Panc1 (cell line): ENCODE measurements around the gene GNAT1. TPM values are rescaled to one million over a fixed set of nuclear protein-coding genes. Genes with fewer than 3 reads are reported as not detected.
A peak's percentile ranks its signal among the peaks of the same experiment; 100 is the strongest.

ENCODE experiments used
- ATAC-seq: fragments of 200-7000 bp; cut with Tn5 transposase; 2 replicates; pipeline ENCODE4 v1.9.1; 2020; ENCODE audit warnings: mild to moderate bottlenecking, moderate library complexity
- BruUV-seq: library from RNA; stranded (reverse); fragments of 400-500 nt; replicated peaks from 2 replicates; lab custom pipeline; 2021; lab: Mats Ljungman, UMichigan
- CTCF ChIA-PET: fragments of 300-600 bp; sonication (Branson Sonifier 250); formaldehyde crosslinking; loops from one replicate; lab custom pipeline; 2022; ENCODE audit warnings: antibody characterized with exemption; lab: Charles Lee
- POLR2A ChIA-PET: fragments of 300-600 bp; sonication (Branson Sonifier 250); formaldehyde crosslinking; loops from one replicate; lab custom pipeline; 2022; ENCODE audit warnings: antibody characterized with exemption; lab: Charles Lee
- DNase-seq: peaks from one replicate; pipeline ENCODE4 v3.0.0-alpha.2; 2010; ENCODE audit warnings: low read depth, low spot score
- H3K27ac ChIP-seq: 2 replicates; pipeline ENCODE4 v1.5.1; 2011; ENCODE audit warnings: mild to moderate bottlenecking, low read length, inconsistent platforms
- H3K27me3 ChIP-seq: fragments of 200-500 bp; sonication (Bioruptor generic); 2 replicates; pipeline ENCODE4 v1.6.0; 2014; ENCODE audit warnings: low read length, inconsistent platforms; ENCODE audit not compliant: control insufficient read depth, insufficient read depth
- H3K36me3 ChIP-seq: fragments of 200-500 bp; sonication (Bioruptor generic); 2 replicates; pipeline ENCODE4 v1.5.1; 2014; ENCODE audit warnings: inconsistent platforms, mild to moderate bottlenecking, low read length, moderate library complexity; ENCODE audit not compliant: control insufficient read depth, insufficient read depth
- H3K4me1 ChIP-seq: 2 replicates; pipeline ENCODE4 v1.5.1; 2011; ENCODE audit warnings: inconsistent platforms, mild to moderate bottlenecking, low read length, moderate library complexity; ENCODE audit not compliant: control insufficient read depth, insufficient read depth
- H3K4me3 ChIP-seq, 2 experiments: 2 replicates each; pipeline ENCODE4 v1.5.1; 2011 to 2012; ENCODE audit warnings: low read depth in 2 of 2, low read length in 2 of 2, mild to moderate bottlenecking in 2 of 2, inconsistent platforms in 1 of 2, moderate library complexity in 1 of 2
- H3K9me3 ChIP-seq: fragments of 200-500 bp; sonication (Bioruptor generic); 2 replicates; pipeline ENCODE4 v1.5.1; 2014; ENCODE audit warnings: low read depth, mild to moderate bottlenecking, inconsistent platforms, low read length, moderate library complexity; ENCODE audit not compliant: control insufficient read depth, insufficient read depth
- POLR2AphosphoS5 ChIP-seq: IDR thresholded peaks from 2 replicates; pipeline ENCODE4 v1.6.1; 2012; ENCODE audit warnings: mild to moderate bottlenecking, low read depth, low read length, moderate library complexity
- SIN3A ChIP-seq: IDR thresholded peaks from 2 replicates; pipeline ENCODE4 v1.6.1; 2012; ENCODE audit warnings: low read depth, mild to moderate bottlenecking, low read length, moderate library complexity, borderline replicate concordance; ENCODE audit not compliant: insufficient read depth
- TCF7L2 ChIP-seq: IDR thresholded peaks from 2 replicates; pipeline ENCODE4 v1.6.1; 2011; ENCODE audit warnings: mild to moderate bottlenecking, low read depth, low read length, inconsistent platforms
- in situ Hi-C: cut with HindIII; loops from 2 replicates; pipeline ENCODE4 v1.10.0; 2016; ENCODE audit warnings: low sequenced_read_pairs, low pct_unique_long_range_greater_than_20kb
- intact Hi-C: fragments of 100-400 bp; cut with micrococcal nuclease; formaldehyde crosslinking; loops from one replicate; pipeline ENCODE4 v1.10.0; 2022; ENCODE audit not compliant: unreplicated experiment
- total RNA-seq: library from RNA; stranded (reverse); gene quantifications from one replicate; pipeline ENCODE4 v1.2.1, GENCODE V29; 2021; ENCODE audit not compliant: unreplicated experiment
- TF ChIP-seq, protein P1 (sequence below), 2 experiments: IDR thresholded peaks; 2 replicates each; pipeline ENCODE4 v1.6.1; 2011 to 2012; ENCODE audit warnings: low read depth in 2 of 2, control low read depth in 1 of 2, low read length in 1 of 2, mild to moderate bottlenecking in 1 of 2, moderate library complexity in 1 of 2; ENCODE audit not compliant: insufficient read depth in 1 of 2
- TF ChIP-seq, protein P2 (sequence below): fragments of 450-650 bp; IDR thresholded peaks from 2 replicates; pipeline ENCODE4 v1.5.1; 2017; ENCODE audit warnings: mild to moderate bottlenecking

Gene GNAT1
- total RNA-seq, 1 experiment from 2014 or later: not detected

DNA sequence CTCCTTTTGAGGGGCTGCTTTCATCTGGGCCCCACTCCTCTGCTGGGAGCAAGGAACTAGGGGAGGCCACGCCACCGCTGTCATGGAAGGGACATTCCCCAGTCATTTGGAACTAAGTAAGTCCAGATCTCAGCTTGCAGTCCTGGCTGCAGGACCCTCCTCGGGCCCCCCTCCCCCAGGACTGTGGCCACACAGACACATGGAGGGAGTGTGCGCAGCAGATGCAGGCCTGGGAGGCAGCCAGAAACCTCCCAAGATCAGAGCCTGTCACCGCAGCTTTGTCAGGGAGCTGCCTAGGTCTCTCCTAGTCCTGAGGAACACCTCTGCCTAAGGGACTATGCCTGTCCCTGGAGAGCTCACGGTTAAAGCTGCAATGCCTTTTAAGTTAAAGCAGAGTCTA, 43.5 kb upstream of the GNAT1 start:
- in situ Hi-C loops (no loop called here), intact Hi-C loops (no loop called here)
- no peaks in the 10 kb centered on the region for H3K9me3 ChIP-seq
- CTCF ChIA-PET: no interaction called here
- H3K27ac ChIP-seq: no peak overlapping the region
- no peaks in the 10 kb centered on the region for H3K36me3 ChIP-seq
- no peak for DNase-seq
- POLR2A ChIA-PET: no interaction called here
- TF ChIP-seq POLR2AphosphoS5 (no peak), TCF7L2 (no peak)
- TF ChIP-seq, protein P1, sequence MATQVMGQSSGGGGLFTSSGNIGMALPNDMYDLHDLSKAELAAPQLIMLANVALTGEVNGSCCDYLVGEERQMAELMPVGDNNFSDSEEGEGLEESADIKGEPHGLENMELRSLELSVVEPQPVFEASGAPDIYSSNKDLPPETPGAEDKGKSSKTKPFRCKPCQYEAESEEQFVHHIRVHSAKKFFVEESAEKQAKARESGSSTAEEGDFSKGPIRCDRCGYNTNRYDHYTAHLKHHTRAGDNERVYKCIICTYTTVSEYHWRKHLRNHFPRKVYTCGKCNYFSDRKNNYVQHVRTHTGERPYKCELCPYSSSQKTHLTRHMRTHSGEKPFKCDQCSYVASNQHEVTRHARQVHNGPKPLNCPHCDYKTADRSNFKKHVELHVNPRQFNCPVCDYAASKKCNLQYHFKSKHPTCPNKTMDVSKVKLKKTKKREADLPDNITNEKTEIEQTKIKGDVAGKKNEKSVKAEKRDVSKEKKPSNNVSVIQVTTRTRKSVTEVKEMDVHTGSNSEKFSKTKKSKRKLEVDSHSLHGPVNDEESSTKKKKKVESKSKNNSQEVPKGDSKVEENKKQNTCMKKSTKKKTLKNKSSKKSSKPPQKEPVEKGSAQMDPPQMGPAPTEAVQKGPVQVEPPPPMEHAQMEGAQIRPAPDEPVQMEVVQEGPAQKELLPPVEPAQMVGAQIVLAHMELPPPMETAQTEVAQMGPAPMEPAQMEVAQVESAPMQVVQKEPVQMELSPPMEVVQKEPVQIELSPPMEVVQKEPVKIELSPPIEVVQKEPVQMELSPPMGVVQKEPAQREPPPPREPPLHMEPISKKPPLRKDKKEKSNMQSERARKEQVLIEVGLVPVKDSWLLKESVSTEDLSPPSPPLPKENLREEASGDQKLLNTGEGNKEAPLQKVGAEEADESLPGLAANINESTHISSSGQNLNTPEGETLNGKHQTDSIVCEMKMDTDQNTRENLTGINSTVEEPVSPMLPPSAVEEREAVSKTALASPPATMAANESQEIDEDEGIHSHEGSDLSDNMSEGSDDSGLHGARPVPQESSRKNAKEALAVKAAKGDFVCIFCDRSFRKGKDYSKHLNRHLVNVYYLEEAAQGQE (IDR thresholded peaks at IDR 0.05; ENCODE audit: insufficient read depth in 1 of 2, low read depth in 2 of 2, low read length in 1 of 2): no peak
- TF ChIP-seq, protein P2, sequence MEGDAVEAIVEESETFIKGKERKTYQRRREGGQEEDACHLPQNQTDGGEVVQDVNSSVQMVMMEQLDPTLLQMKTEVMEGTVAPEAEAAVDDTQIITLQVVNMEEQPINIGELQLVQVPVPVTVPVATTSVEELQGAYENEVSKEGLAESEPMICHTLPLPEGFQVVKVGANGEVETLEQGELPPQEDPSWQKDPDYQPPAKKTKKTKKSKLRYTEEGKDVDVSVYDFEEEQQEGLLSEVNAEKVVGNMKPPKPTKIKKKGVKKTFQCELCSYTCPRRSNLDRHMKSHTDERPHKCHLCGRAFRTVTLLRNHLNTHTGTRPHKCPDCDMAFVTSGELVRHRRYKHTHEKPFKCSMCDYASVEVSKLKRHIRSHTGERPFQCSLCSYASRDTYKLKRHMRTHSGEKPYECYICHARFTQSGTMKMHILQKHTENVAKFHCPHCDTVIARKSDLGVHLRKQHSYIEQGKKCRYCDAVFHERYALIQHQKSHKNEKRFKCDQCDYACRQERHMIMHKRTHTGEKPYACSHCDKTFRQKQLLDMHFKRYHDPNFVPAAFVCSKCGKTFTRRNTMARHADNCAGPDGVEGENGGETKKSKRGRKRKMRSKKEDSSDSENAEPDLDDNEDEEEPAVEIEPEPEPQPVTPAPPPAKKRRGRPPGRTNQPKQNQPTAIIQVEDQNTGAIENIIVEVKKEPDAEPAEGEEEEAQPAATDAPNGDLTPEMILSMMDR: no peak
- ATAC-seq: no peak
- no peaks in the 10 kb centered on the region; the same call in 1 of the 2 replicates for H3K4me1 ChIP-seq
- H3K4me3 ChIP-seq: no peak overlapping the region
- BruUV-seq: no TSS peak
- no peaks in the 10 kb centered on the region for H3K27me3 ChIP-seq

DNA sequence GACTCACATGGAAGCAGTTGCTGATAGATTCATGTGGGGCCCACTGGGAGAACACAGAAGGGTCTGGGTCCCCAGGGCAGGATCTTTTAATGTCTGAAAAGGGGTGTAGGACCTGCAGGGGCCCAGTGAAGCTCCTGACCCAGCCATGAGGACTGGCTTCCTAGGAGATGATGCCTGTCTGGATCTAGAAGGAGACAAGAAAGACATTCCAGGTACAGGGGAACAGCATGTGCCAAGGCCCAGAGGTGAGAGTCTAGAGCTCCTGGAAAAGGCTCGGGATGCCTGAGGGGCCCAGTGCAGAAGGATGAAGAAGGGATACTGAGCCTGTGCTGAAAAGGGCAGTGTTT, 41.0 kb upstream of the GNAT1 start:
- Histone ChIP-seq H3K4me1 (peaks cover 6% of the 10 kb centered on the region; the same call in 1 of the 2 replicates), H3K36me3 (no peaks in the 10 kb centered on the region; the same call in 1 of the 2 replicates), H3K9me3 (no peaks in the 10 kb centered on the region), H3K27me3 (no peaks in the 10 kb centered on the region), H3K4me3 (no peak overlapping the region), H3K27ac (0 out of 2 replicates have a peak overlapping the region, but pooled peaks have one; percentile 6)
- CTCF ChIA-PET: no interaction called here
- DNase-seq: no peak
- TF ChIP-seq SIN3A (no peak), TCF7L2 (no peak), POLR2AphosphoS5 (no peak)
- TF ChIP-seq, protein P1 (IDR thresholded peaks at IDR 0.05; ENCODE audit: insufficient read depth in 1 of 2, low read depth in 2 of 2, low read length in 1 of 2): no peak
- TF ChIP-seq, protein P2: no peak
- in situ Hi-C loops (no loop called here), intact Hi-C loops (no loop called here)
- no peak for ATAC-seq
- no TSS peak for BruUV-seq
- POLR2A ChIA-PET: no interaction called here
